ENCODE data around the gene NIT1. TPM values are rescaled to one million over a fixed set of nuclear protein-coding genes. Genes with fewer than 3 reads are reported as not detected.

Gene NIT1
- total RNA-seq (2014; rRNA removed; shearing (Covaris generic)): 26.8 and 27.8 TPM in 2 replicates

GRCh38 chr1:161117759-161118581 is at the start of gene NIT1, which contains the start of gene PFDN2:
Gene NIT1, plus strand, starts transcription at chr1:161118105. Its CDS starts 72 bp downstream, at chr1:161118177.
Gene PFDN2, minus strand, starts transcription at chr1:161118037. Its CDS starts 11 bp downstream, at chr1:161118026.
- peak; percentile 79 for DNase-seq (ENCODE audit: low spot score)

- DNase-seq (ENCODE audit: low spot score): peak; percentile 66
These were observed 49.3 kb upstream of the NIT1 start for GRCh38 chr1:161068306-161069234.

- DNase-seq (ENCODE audit: low spot score): no peak
These were observed 48.7 kb upstream of the NIT1 start for GRCh38 chr1:161069241-161069640.

GRCh38 chr1:161069731-161070270 is 48.1 kb upstream of the NIT1 start, which contains the start of gene ARHGAP30:
Gene ARHGAP30, minus strand, starts transcription at chr1:161069891. Its CDS starts 267 bp downstream, at chr1:161069624.
- peak; percentile 65 for DNase-seq (ENCODE audit: low spot score)

- no peak for DNase-seq (ENCODE audit: low spot score)
These were observed 47.1 kb upstream of the NIT1 start for GRCh38 chr1:161070761-161071160.

GRCh38 chr1:161071886-161072371 is 46.0 kb upstream of the NIT1 start:
- DNase-seq (ENCODE audit: low spot score): peak; percentile 48

GRCh38 chr1:161072751-161073449 is 45.0 kb upstream of the NIT1 start:
- no peak for DNase-seq (ENCODE audit: low spot score)

- no peak for DNase-seq (ENCODE audit: low spot score)
These were observed 44.3 kb upstream of the NIT1 start for GRCh38 chr1:161073474-161074121.

- DNase-seq (ENCODE audit: low spot score): no peak
These were observed 43.1 kb upstream of the NIT1 start for GRCh38 chr1:161074676-161075368.

- no peak for DNase-seq (ENCODE audit: low spot score)
These were observed 41.5 kb upstream of the NIT1 start for GRCh38 chr1:161076410-161076809.

- no peak for DNase-seq (ENCODE audit: low spot score)
These were observed 40.5 kb upstream of the NIT1 start for GRCh38 chr1:161077426-161077825.

- DNase-seq (ENCODE audit: low spot score): no peak
These were observed 38.3 kb upstream of the NIT1 start for GRCh38 chr1:161079436-161080110.

- peak; percentile 40 for DNase-seq (ENCODE audit: low spot score)
These were observed 37.2 kb upstream of the NIT1 start for GRCh38 chr1:161080441-161081405.

- DNase-seq (ENCODE audit: low spot score): no peak
These were observed 36.4 kb upstream of the NIT1 start for GRCh38 chr1:161081519-161081918.

- no peak for DNase-seq (ENCODE audit: low spot score)
These were observed 35.4 kb upstream of the NIT1 start for GRCh38 chr1:161082483-161082882.

- peak; percentile 96 for DNase-seq (ENCODE audit: low spot score)
These were observed 34.7 kb upstream of the NIT1 start for GRCh38 chr1:161082996-161083747.
